ENCODE data around the gene BCL3.

DNA sequence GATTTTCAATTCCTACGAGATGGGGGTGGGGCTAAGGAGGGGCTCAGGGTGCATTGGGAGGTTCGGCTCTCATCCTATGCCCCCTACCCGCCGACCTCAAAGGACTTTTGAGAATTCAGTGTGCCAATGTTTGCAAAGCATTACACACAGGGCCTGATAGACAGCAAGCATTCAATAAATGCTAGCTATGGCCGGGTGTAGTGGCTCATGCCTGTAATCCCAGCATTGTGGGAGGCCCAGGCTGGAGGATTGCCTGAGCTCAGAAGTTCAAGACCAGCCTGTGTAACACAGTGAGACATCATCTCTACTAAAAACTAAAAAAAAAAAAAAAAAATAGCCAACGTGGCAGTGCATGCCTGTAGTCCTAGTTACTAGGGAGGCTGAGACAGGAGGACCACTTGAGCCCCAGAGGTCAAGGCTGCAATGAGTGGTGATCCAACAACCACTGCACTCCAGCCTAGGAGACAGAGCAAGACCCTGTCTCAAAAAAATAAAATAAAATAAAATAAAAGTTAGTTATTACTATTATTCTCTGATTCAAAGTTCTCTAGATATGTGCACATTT is 27.2 kb downstream of the BCL3 start:
- TF ChIP-seq EZH2 (IDR thresholded peaks at IDR 0.05; ENCODE audit: low read length) = no peak
- TF ChIP-seq, protein P1, sequence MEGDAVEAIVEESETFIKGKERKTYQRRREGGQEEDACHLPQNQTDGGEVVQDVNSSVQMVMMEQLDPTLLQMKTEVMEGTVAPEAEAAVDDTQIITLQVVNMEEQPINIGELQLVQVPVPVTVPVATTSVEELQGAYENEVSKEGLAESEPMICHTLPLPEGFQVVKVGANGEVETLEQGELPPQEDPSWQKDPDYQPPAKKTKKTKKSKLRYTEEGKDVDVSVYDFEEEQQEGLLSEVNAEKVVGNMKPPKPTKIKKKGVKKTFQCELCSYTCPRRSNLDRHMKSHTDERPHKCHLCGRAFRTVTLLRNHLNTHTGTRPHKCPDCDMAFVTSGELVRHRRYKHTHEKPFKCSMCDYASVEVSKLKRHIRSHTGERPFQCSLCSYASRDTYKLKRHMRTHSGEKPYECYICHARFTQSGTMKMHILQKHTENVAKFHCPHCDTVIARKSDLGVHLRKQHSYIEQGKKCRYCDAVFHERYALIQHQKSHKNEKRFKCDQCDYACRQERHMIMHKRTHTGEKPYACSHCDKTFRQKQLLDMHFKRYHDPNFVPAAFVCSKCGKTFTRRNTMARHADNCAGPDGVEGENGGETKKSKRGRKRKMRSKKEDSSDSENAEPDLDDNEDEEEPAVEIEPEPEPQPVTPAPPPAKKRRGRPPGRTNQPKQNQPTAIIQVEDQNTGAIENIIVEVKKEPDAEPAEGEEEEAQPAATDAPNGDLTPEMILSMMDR (optimal IDR thresholded peaks at IDR 0.05 in 1 of 3, IDR thresholded peaks at IDR 0.05 in 1 of 3, conservative IDR thresholded peaks at IDR 0.05 in 1 of 3; ENCODE audit: extremely low read depth in 1 of 3, insufficient read depth in 2 of 3, low read length in 3 of 3) = no peak
